ENCODE data around the gene DEFB132.

GRCh38 chr20:305745-306144 lies 48.2 kb downstream of the DEFB132 start:
- TF ChIP-seq CTCF (IDR thresholded peaks at IDR 0.05 in 4 of 5, conservative IDR thresholded peaks at IDR 0.05 in 1 of 5) (no peak), POLR2A (IDR thresholded peaks at IDR 0.05) (no peak)

All from gastrocnemius medialis (tissue), 4 donors.